Mesendoderm (in vitro differentiated cells): Measurements from ENCODE around the gene OR4D5. TPM values are rescaled to one million over a fixed set of nuclear protein-coding genes. Genes with fewer than 3 reads are reported as not detected.

Experiments
- DNase-seq: peaks from one replicate; pipeline ENCODE4 v3.0.0; 2013
- H2AK5ac ChIP-seq: 2 replicates; pipeline ENCODE4 v1.6.1; 2013; ENCODE audit warnings: low read length, inconsistent platforms
- H2BK120ac ChIP-seq: 2 replicates; pipeline ENCODE4 v1.6.1; 2013; ENCODE audit warnings: low read depth, mild to moderate bottlenecking, low read length, moderate library complexity, mixed read lengths
- H2BK15ac ChIP-seq: replicated peaks from 2 replicates; pipeline ENCODE4 v1.6.1; 2013; ENCODE audit warnings: low read depth, mild to moderate bottlenecking, moderate library complexity
- H2BK5ac ChIP-seq: 2 replicates; pipeline ENCODE4 v1.6.1; 2013; ENCODE audit warnings: low read length, inconsistent platforms
- H3K18ac ChIP-seq: 2 replicates; pipeline ENCODE4 v1.6.1; 2013; ENCODE audit warnings: mild to moderate bottlenecking, low read length, mixed read lengths
- H3K23ac ChIP-seq: one replicate; pipeline ENCODE4 v1.6.1; 2013; ENCODE audit warnings: low read length
- H3K27ac ChIP-seq: 2 replicates; pipeline ENCODE4 v1.5.1; 2013; ENCODE audit warnings: low read depth, mild to moderate bottlenecking, inconsistent platforms, low read length, moderate library complexity
- H3K27me3 ChIP-seq: 2 replicates; pipeline ENCODE4 v1.6.1; 2013; ENCODE audit warnings: low read length, control low read depth, mild to moderate bottlenecking, inconsistent platforms; ENCODE audit not compliant: insufficient read depth, poor library complexity
- H3K36me3 ChIP-seq: 2 replicates; pipeline ENCODE4 v1.6.1; 2013; ENCODE audit warnings: low read length, inconsistent platforms; ENCODE audit not compliant: control insufficient read depth, insufficient read depth
- H3K4ac ChIP-seq: one replicate; pipeline ENCODE4 v1.6.1; 2013; ENCODE audit warnings: low read depth, mild to moderate bottlenecking, low read length, moderate library complexity
- H3K4me1 ChIP-seq: 2 replicates; pipeline ENCODE4 v1.6.1; 2013; ENCODE audit warnings: low read depth, low read length, inconsistent platforms; ENCODE audit not compliant: control insufficient read depth
- H3K4me2 ChIP-seq: 2 replicates; pipeline ENCODE4 v1.6.1; 2013; ENCODE audit warnings: low read length
- H3K4me3 ChIP-seq: 2 replicates; pipeline ENCODE4 v1.5.1; 2013; ENCODE audit warnings: mild to moderate bottlenecking, low read length
- H3K56ac ChIP-seq: one replicate; pipeline ENCODE4 v1.6.1; 2013; ENCODE audit warnings: low read length
- H3K79me1 ChIP-seq: 2 replicates; pipeline ENCODE4 v1.6.1; 2013; ENCODE audit warnings: low read length, inconsistent platforms
- H3K79me2 ChIP-seq: 2 replicates; pipeline ENCODE4 v1.6.1; 2013; ENCODE audit warnings: mild to moderate bottlenecking, low read length; ENCODE audit not compliant: control insufficient read depth, insufficient read depth
- H3K9ac ChIP-seq: 2 replicates; pipeline ENCODE4 v1.6.1; 2013; ENCODE audit warnings: low read length, inconsistent platforms
- H4K5ac ChIP-seq: one replicate; pipeline ENCODE4 v1.6.1; 2013; ENCODE audit warnings: low read length
- H4K8ac ChIP-seq: one replicate; pipeline ENCODE4 v1.6.1; 2013; ENCODE audit warnings: low read depth, mild to moderate bottlenecking, control low read depth, low read length, moderate library complexity
- WGBS: extraction: QIAGEN DNeasy Blood & Tissue Kit; methylation state at CpG from one replicate; pipeline ENCODE4 v1.1.7; 2013; ENCODE audit warnings: low lambda C conversion rate, missing lambda C conversion rate; ENCODE audit not compliant: insufficient coverage; ENCODE audit errors: extremely low coverage; 5-methylcytosine and 5-hydroxymethylcytosine counted together
- polyA plus RNA-seq, 2 experiments: library from polyadenylated mRNA; stranded (reverse); fragments of 200-250 nt; gene quantifications; one replicate each; pipeline ENCODE4 v1.2.3, GENCODE V29; 2013

OR4D5 gene
- polyA plus RNA-seq (2013, experiment 1 of 2) = not detected
- polyA plus RNA-seq (2013, experiment 2 of 2) = not detected

DNA sequence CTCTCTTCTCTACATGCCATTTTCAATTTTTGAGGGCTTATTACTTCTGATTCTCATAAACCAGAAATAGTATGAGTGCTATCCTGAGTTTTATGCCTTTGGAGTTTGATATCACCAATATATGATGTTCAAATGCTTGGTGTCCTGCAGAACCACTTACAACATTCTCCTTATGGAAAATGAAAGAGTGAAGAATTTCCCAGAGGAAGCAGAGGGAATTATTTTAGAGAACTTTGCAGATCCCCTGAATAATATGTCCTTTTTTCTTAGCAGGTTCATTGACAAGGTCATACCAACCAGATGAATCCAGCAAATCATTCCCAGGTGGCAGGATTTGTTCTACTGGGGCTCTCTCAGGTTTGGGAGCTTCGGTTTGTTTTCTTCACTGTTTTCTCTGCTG is at the start of gene OR4D5:
OR4D5 (plus strand) TSS at position 301 of the 400 bp plus-strand sequence; CDS start at position 301, 0 bp downstream.
- Histone ChIP-seq H4K8ac (no peak within 1 kb of the TSS), H3K27ac (no peak within 1 kb of the TSS), H3K36me3 (no peaks in the 10 kb centered on the region), H3K79me2 (no peaks in the 10 kb centered on the region), H3K4me2 (no peak within 1 kb of the TSS), H3K27me3 (no peaks in the 10 kb centered on the region), H3K79me1 (no peaks in the 10 kb centered on the region), H2BK15ac (no peak within 1 kb of the TSS), H3K56ac (no peak within 1 kb of the TSS), H2BK120ac (no peak within 1 kb of the TSS), H4K5ac (no peak within 1 kb of the TSS), H3K4me1 (no peaks in the 10 kb centered on the region), H3K18ac (no peak within 1 kb of the TSS), H3K23ac (no peak within 1 kb of the TSS), H2BK5ac (no peak within 1 kb of the TSS), H3K9ac (no peak within 1 kb of the TSS), H3K4ac (no peak within 1 kb of the TSS), H2AK5ac (no peak within 1 kb of the TSS), H3K4me3 (no peak within 1 kb of the TSS)
- no peak for DNase-seq
- no CpG with 5 or more reads among the region's 1 CpG for WGBS

DNA sequence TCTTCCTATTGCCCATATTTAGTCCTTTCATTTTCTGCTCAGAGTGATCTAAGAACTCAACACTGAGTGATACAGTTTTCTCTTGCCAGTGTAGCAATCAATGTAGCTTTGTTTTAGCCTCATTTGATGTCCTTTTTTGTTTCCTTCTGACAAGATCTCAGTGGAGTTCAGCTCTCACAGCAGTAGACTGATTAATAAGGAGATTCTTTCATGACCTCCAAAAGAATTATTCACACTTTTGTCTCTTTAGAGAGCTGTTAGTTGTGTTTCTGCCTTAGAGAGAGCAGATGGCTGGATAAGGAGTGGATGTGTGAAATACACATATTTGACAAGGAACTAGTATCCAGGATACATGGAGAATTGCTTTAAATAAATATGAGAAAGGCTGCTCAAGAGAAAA is 47.4 kb upstream of the OR4D5 start:
- no peaks in the 10 kb centered on the region for H3K79me2 ChIP-seq
- H2BK15ac ChIP-seq = no peak overlapping the region
- H3K18ac ChIP-seq = no peak overlapping the region
- no peak overlapping the region for H3K23ac ChIP-seq
- no peaks in the 10 kb centered on the region for H3K27me3 ChIP-seq
- no peak overlapping the region for H4K8ac ChIP-seq
- no peak overlapping the region for H3K4me3 ChIP-seq
- H3K79me1 ChIP-seq = no peaks in the 10 kb centered on the region
- no peak for DNase-seq
- H3K9ac ChIP-seq = no peak overlapping the region
- H2BK120ac ChIP-seq = no peak overlapping the region
- H3K4ac ChIP-seq = no peak overlapping the region
- H2AK5ac ChIP-seq = no peak overlapping the region
- H3K36me3 ChIP-seq = no peaks in the 10 kb centered on the region
- H2BK5ac ChIP-seq = no peak overlapping the region
- H3K4me2 ChIP-seq = no peak overlapping the region
- H3K27ac ChIP-seq = no peak overlapping the region
- H3K56ac ChIP-seq = no peak overlapping the region
- no peaks in the 10 kb centered on the region for H3K4me1 ChIP-seq
- H4K5ac ChIP-seq = no peak overlapping the region

DNA sequence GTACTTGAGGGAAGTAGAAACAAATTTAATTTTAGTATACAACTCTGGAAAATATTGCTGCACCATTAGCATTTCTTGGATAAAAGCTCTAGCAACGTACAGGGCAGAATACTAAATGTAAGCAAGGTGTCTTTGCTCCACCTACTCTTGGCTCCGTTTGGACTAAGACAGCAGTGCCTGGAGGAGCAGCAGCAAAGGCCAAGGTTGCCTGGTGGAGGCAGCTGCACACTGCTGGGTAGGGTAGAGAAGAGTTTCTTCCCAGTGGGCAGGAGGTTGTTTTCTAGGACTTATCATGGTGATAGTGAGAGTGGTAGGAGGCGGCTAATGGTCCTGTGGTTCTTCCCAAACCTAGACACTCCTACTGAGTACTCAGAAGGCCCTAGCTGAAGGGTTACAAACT is 39.6 kb upstream of the OR4D5 start:
- H3K36me3 ChIP-seq = no peaks in the 10 kb centered on the region
- no peak overlapping the region for H3K4me2 ChIP-seq
- no peak overlapping the region for H3K56ac ChIP-seq
- H4K5ac ChIP-seq = no peak overlapping the region
- H2AK5ac ChIP-seq = no peak overlapping the region
- no peak for DNase-seq
- peaks cover 2% of the 10 kb centered on the region for H3K4me1 ChIP-seq
- H3K23ac ChIP-seq = peak overlapping the region; percentile 29
- no peak overlapping the region for H3K4ac ChIP-seq
- no peak overlapping the region for H4K8ac ChIP-seq
- no peak overlapping the region for H2BK120ac ChIP-seq
- H3K9ac ChIP-seq = no peak overlapping the region
- H2BK15ac ChIP-seq = no peak overlapping the region
- no peaks in the 10 kb centered on the region for H3K27me3 ChIP-seq
- H3K18ac ChIP-seq = no peak overlapping the region
- H3K4me3 ChIP-seq = no peak overlapping the region
- no peak overlapping the region for H2BK5ac ChIP-seq
- H3K27ac ChIP-seq = no peak overlapping the region
- WGBS = no CpG with 5 or more reads among the region's 3 CpGs
- H3K79me1 ChIP-seq = no peaks in the 10 kb centered on the region
- no peaks in the 10 kb centered on the region for H3K79me2 ChIP-seq

DNA sequence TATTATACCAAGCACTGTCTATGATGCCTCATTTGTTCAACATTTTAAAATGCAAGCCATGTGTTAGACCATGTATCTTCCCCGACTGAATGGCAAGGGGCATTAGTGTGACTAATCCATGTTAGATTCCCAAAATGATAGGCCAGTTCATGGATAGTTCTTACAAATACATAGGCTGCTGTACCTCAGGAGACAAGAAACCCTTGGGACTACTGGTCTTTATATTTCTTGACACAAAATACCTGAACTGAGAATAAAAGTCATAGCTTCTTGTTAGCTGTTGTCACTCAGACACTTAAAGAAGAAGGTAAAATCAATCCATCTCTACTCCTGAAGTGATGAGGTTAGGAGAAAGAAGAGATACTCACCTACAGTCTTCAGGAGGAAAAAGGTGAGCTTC is 37.5 kb upstream of the OR4D5 start, which contains the start of gene OR8D4:
OR8D4 (plus strand) TSS at position 301 of the 400 bp plus-strand sequence. CDS start 4,265 bp downstream, outside the sequence.
- H3K4me1 ChIP-seq = peaks cover 2% of the 10 kb centered on the region
- DNase-seq = no peak
- no peaks in the 10 kb centered on the region for H3K79me1 ChIP-seq
- H3K27ac ChIP-seq = no peak within 1 kb of the TSS
- H4K8ac ChIP-seq = no peak within 1 kb of the TSS
- no peak within 1 kb of the TSS for H3K9ac ChIP-seq
- no peak within 1 kb of the TSS for H2BK120ac ChIP-seq
- no peak within 1 kb of the TSS for H2BK5ac ChIP-seq
- no peaks in the 10 kb centered on the region for H3K79me2 ChIP-seq
- no peak within 1 kb of the TSS for H3K18ac ChIP-seq
- no peak within 1 kb of the TSS for H2BK15ac ChIP-seq
- H3K4me3 ChIP-seq = no peak within 1 kb of the TSS
- no peaks in the 10 kb centered on the region for H3K36me3 ChIP-seq
- no peak within 1 kb of the TSS for H3K56ac ChIP-seq
- WGBS = no CpG with 5 or more reads among the region's 1 CpG
- H3K23ac ChIP-seq = no peak within 1 kb of the TSS
- H3K27me3 ChIP-seq = no peaks in the 10 kb centered on the region
- H4K5ac ChIP-seq = no peak within 1 kb of the TSS
- H3K4me2 ChIP-seq = no peak within 1 kb of the TSS
- no peak within 1 kb of the TSS for H2AK5ac ChIP-seq
- H3K4ac ChIP-seq = no peak within 1 kb of the TSS

DNA sequence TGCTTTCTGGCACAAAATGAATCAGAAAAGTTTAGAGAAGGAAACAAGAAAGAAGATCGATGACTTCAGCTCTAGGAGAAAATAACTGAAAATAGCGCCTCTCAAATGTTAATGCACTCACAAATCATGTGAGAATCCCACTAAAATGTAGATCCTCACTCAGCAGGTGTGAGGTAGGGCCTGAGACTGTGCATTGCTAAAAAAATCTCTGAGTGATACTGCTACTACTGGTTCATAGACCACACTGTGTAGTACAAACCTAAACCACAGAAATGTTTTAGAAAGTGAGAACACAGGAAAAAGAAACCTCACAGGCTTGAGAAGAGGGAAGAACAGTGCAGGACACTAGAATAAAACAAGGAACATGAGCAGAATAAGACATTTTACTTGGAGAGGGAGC is 35.5 kb upstream of the OR4D5 start:
- Histone ChIP-seq H3K18ac (no peak overlapping the region), H2BK5ac (no peak overlapping the region)
- WGBS = no CpG with 5 or more reads among the region's 2 CpGs

DNA sequence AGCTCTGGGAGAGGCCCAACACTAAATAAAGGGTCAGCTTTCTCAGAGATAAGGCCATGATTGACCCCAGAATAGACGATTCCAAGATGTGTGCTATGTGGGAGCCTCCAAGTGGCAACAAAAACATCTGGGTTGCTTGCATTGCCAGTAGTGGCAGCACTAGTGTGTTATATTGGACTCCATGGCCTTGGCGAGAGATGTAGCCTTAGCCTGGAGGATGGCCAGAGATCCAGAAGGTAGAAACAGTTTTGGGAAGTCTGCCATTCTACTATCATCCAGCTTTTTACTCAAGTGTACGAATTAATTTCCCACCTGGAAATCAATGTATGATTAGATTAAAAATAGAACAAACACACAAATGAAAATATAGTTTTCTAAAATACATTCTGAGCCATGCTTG is 34.5 kb upstream of the OR4D5 start:
- Histone ChIP-seq H3K79me2 (no peaks in the 10 kb centered on the region), H3K4me2 (no peak overlapping the region), H3K56ac (no peak overlapping the region), H3K79me1 (no peaks in the 10 kb centered on the region), H2BK120ac (no peak overlapping the region), H3K18ac (no peak overlapping the region), H3K36me3 (no peaks in the 10 kb centered on the region), H4K5ac (no peak overlapping the region), H2AK5ac (no peak overlapping the region), H3K9ac (no peak overlapping the region), H3K4me1 (peaks cover 2% of the 10 kb centered on the region), H3K4ac (no peak overlapping the region), H3K23ac (no peak overlapping the region), H2BK5ac (no peak overlapping the region), H3K27ac (no peak overlapping the region), H3K4me3 (no peak overlapping the region), H3K27me3 (no peaks in the 10 kb centered on the region), H2BK15ac (no peak overlapping the region), H4K8ac (no peak overlapping the region)
- no peak for DNase-seq
- no CpG with 5 or more reads among the region's 3 CpGs for WGBS

More for the DNA sequence above, 35.5 kb upstream of the OR4D5 start:
- H3K56ac ChIP-seq = no peak overlapping the region
- H3K23ac ChIP-seq = no peak overlapping the region
- H2BK120ac ChIP-seq = no peak overlapping the region
- no peaks in the 10 kb centered on the region for H3K79me1 ChIP-seq
- H3K36me3 ChIP-seq = no peaks in the 10 kb centered on the region
- no peak overlapping the region for H3K4ac ChIP-seq
- H3K27me3 ChIP-seq = no peaks in the 10 kb centered on the region
- H4K8ac ChIP-seq = no peak overlapping the region
- peak overlapping the region; percentile 6 for H2BK15ac ChIP-seq
- H3K4me3 ChIP-seq = no peak overlapping the region
- no peak for DNase-seq
- peaks cover 2% of the 10 kb centered on the region for H3K4me1 ChIP-seq
- no peak overlapping the region for H3K9ac ChIP-seq
- no peak overlapping the region for H2AK5ac ChIP-seq
- no peak overlapping the region for H4K5ac ChIP-seq
- no peak overlapping the region for H3K4me2 ChIP-seq
- no peaks in the 10 kb centered on the region for H3K79me2 ChIP-seq
- no peak overlapping the region for H3K27ac ChIP-seq
